IMR-90 (cell line): ENCODE data around the gene CDKL5. TPM values are rescaled to one million over a fixed set of nuclear protein-coding genes. Genes with fewer than 3 reads are reported as not detected.

Experiments
- ATAC-seq: fragments of 200-7000 bp; cut with Tn5 transposase; 2 replicates; pipeline ENCODE4 v1.9.1; 2020; ENCODE audit warnings: low read depth, mild to moderate bottlenecking, moderate library complexity
- BruUV-seq: library from RNA; stranded (reverse); fragments of 400-500 nt; replicated peaks from 2 replicates; lab custom pipeline; 2021; lab: Mats Ljungman, UMichigan
- CTCF ChIA-PET: fragments of 300-600 bp; formaldehyde crosslinking; extraction: SDS; loops from one replicate; lab custom pipeline; 2021; ENCODE audit warnings: antibody characterized with exemption; lab: Yijun Ruan, JAX
- POLR2A ChIA-PET: fragments of 300-600 bp; sonication (Branson Sonifier 250); formaldehyde crosslinking; loops from one replicate; lab custom pipeline; 2022; ENCODE audit warnings: antibody characterized with exemption; ENCODE audit not compliant: unreplicated experiment; lab: Charles Lee
- DNase-seq: peaks from one replicate; pipeline ENCODE4 v3.0.0; 2013
- H2AFZ ChIP-seq: replicated peaks from 2 replicates; pipeline ENCODE3; 2013; ENCODE audit warnings: low read length, mild to moderate bottlenecking; ENCODE audit not compliant: poor library complexity
- H2AK5ac ChIP-seq: 2 replicates; pipeline ENCODE4 v1.6.1; 2013; ENCODE audit warnings: low read depth, low read length, inconsistent platforms
- H2AK9ac ChIP-seq: replicated peaks from 2 replicates; pipeline ENCODE3; 2013; ENCODE audit warnings: mild to moderate bottlenecking, low read depth, low read length, moderate library complexity; ENCODE audit not compliant: poor library complexity
- H2BK120ac ChIP-seq: 2 replicates; pipeline ENCODE4 v1.6.1; 2013; ENCODE audit warnings: low read depth, low read length, inconsistent platforms
- H2BK15ac ChIP-seq: 3 replicates; pipeline ENCODE4 v1.6.1; 2013; ENCODE audit warnings: low read depth, low read length, inconsistent platforms
- H2BK20ac ChIP-seq: 2 replicates; pipeline ENCODE4 v1.6.1; 2013; ENCODE audit warnings: low read depth, mild to moderate bottlenecking, inconsistent platforms, low read length, moderate library complexity
- H2BK5ac ChIP-seq: 2 replicates; pipeline ENCODE4 v1.6.1; 2013; ENCODE audit warnings: mild to moderate bottlenecking, low read depth, low read length, inconsistent platforms; ENCODE audit not compliant: poor library complexity, severe bottlenecking
- H3K14ac ChIP-seq: replicated peaks from 2 replicates; pipeline ENCODE4 v1.6.1; 2013; ENCODE audit warnings: low read depth, low read length, inconsistent platforms
- H3K18ac ChIP-seq: 2 replicates; pipeline ENCODE4 v1.6.1; 2013; ENCODE audit warnings: low read depth, low read length, control low read depth
- H3K23ac ChIP-seq: 2 replicates; pipeline ENCODE4 v1.6.1; 2013; ENCODE audit warnings: low read depth, low read length, inconsistent platforms
- H3K27ac ChIP-seq: 2 replicates; pipeline ENCODE4 v1.5.1; 2013; ENCODE audit warnings: mild to moderate bottlenecking, control low read depth, low read length; ENCODE audit not compliant: insufficient read depth
- H3K27me3 ChIP-seq: 2 replicates; pipeline ENCODE4 v1.6.1; 2013; ENCODE audit warnings: low read length; ENCODE audit not compliant: control insufficient read depth, insufficient read depth
- H3K36me3 ChIP-seq: 2 replicates; pipeline ENCODE4 v1.6.1; 2013; ENCODE audit warnings: low read length, mixed read lengths; ENCODE audit not compliant: control insufficient read depth, insufficient read depth
- H3K4ac ChIP-seq: 2 replicates; pipeline ENCODE4 v1.6.1; 2013; ENCODE audit warnings: low read depth, low read length, inconsistent platforms
- H3K4me1 ChIP-seq: 2 replicates; pipeline ENCODE4 v1.6.1; 2013; ENCODE audit warnings: low read length, mixed read lengths; ENCODE audit not compliant: control insufficient read depth, insufficient read depth
- H3K4me2 ChIP-seq: 2 replicates; pipeline ENCODE4 v1.6.1; 2013; ENCODE audit warnings: low read depth, mild to moderate bottlenecking, control low read depth, low read length, moderate library complexity
- H3K4me3 ChIP-seq: 2 replicates; pipeline ENCODE4 v1.5.1; 2013; ENCODE audit warnings: low read depth, mild to moderate bottlenecking, control low read depth, low read length, moderate library complexity; ENCODE audit not compliant: insufficient read depth
- H3K56ac ChIP-seq: 2 replicates; pipeline ENCODE4 v1.6.1; 2013; ENCODE audit warnings: low read length, inconsistent platforms; ENCODE audit not compliant: insufficient read depth; ENCODE audit errors: extremely low read depth
- H3K79me1 ChIP-seq, 2 experiments: 2 replicates each; pipeline ENCODE4 v1.6.1; 2013; ENCODE audit warnings: low read length in 2 of 2, inconsistent platforms in 1 of 2, low read depth in 1 of 2
- H3K9ac ChIP-seq: 2 replicates; pipeline ENCODE4 v1.6.1; 2013; ENCODE audit warnings: low read depth, low read length, control low read depth
- H3K9me1 ChIP-seq: 2 replicates; pipeline ENCODE4 v1.6.1; 2013; ENCODE audit warnings: low read length, inconsistent platforms; ENCODE audit not compliant: insufficient read depth
- H3K9me3 ChIP-seq: 2 replicates; pipeline ENCODE4 v1.6.1; 2013; ENCODE audit warnings: low read length; ENCODE audit not compliant: control insufficient read depth, insufficient read depth
- H4K20me1 ChIP-seq: 2 replicates; pipeline ENCODE4 v1.6.1; 2013; ENCODE audit warnings: low read length, inconsistent platforms; ENCODE audit not compliant: insufficient read depth
- H4K5ac ChIP-seq: 2 replicates; pipeline ENCODE4 v1.6.1; 2013; ENCODE audit warnings: mild to moderate bottlenecking, low read depth, low read length, control low read depth
- H4K8ac ChIP-seq, 2 experiments: 2 replicates each; pipeline ENCODE4 v1.6.1; 2013; ENCODE audit warnings: low read depth in 2 of 2, low read length in 2 of 2, control low read depth in 1 of 2, inconsistent platforms in 1 of 2
- H4K91ac ChIP-seq: 2 replicates; pipeline ENCODE4 v1.6.1; 2013; ENCODE audit warnings: low read depth, low read length, inconsistent platforms; ENCODE audit not compliant: insufficient read depth
- MXI1 ChIP-seq: IDR thresholded peaks from 2 replicates; pipeline ENCODE4 v1.6.1; 2012; ENCODE audit warnings: low read depth, mild to moderate bottlenecking, low read length, moderate library complexity, borderline replicate concordance
- WGBS, 2 experiments: methylation state at CpG; one replicate each; pipeline versions ENCODE4 v1.1.5 to v1.1.7; 2013; ENCODE audit warnings: missing lambda C conversion rate in 2 of 2; ENCODE audit not compliant: insufficient read length in 1 of 2; ENCODE audit errors: extremely low coverage in 2 of 2; 5-methylcytosine and 5-hydroxymethylcytosine counted together
- dilution Hi-C: fragments of 300-500 bp; cut with HindIII; formaldehyde crosslinking; loops from one replicate; pipeline ENCODE4 v1.14.3; 2018; ENCODE audit warnings: low sequenced_read_pairs; ENCODE audit not compliant: unreplicated experiment
- in situ Hi-C: fragments of 300-500 bp; cut with MboI; formaldehyde crosslinking; loops from 3 replicates; pipeline ENCODE4 v1.14.3; 2019; ENCODE audit warnings: low sequenced_read_pairs, inconsistent platforms, mixed read lengths
- intact Hi-C: fragments of 100-400 bp; cut with micrococcal nuclease; formaldehyde crosslinking; loops from 2 replicates; pipeline ENCODE4 v1.10.0; 2022
- polyA plus RNA-seq, 3 experiments: library from polyadenylated mRNA; depleted of rRNA; stranded (reverse); fragments of >200 nt; gene quantifications; 2 replicates each; pipeline ENCODE4 v1.2.3, GENCODE V29; 2012; ENCODE audit warnings: low replicate concordance in 1 of 3
- total RNA-seq: library from RNA; depleted of rRNA; stranded (reverse); fragments of >200 nt; gene quantifications from 2 replicates; pipeline ENCODE4 v1.2.3, GENCODE V29; 2012

Gene CDKL5
- total and polyA plus RNA-seq, 2 of the 4 experiments (the other 2 are of a cell fraction): 3.5 to 9.7 TPM

DNA sequence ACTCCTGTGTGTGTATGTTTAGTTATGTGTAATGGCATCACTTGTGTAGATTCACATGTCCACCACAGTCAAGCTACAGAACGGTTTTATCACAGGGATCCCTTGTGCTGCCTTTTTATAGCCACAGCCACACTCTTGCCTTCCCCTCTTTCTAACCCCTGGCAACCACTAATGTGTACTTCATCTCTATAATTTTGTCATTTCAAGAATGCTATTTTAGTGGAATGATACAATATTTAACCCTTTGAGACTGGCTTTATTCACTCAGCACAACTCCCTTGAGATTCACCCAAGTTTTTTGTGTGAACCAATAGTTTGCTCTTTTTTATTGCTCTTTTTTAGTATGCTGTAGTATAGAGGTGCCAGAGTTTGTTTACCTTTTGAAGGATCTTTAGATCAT lies 112.1 kb downstream of the CDKL5 start:
- H2AK9ac ChIP-seq: no peak overlapping the region
- no peak overlapping the region for H2BK20ac ChIP-seq
- H3K27ac ChIP-seq: no peak overlapping the region
- H3K23ac ChIP-seq: no peak overlapping the region
- H3K4me2 ChIP-seq: no peak overlapping the region
- no peaks in the 10 kb centered on the region for H3K9me1 ChIP-seq
- H4K5ac ChIP-seq: no peak overlapping the region
- ATAC-seq: no peak
- H3K14ac ChIP-seq: no peak overlapping the region
- H3K4ac ChIP-seq: no peak overlapping the region
- no peak overlapping the region for H3K56ac ChIP-seq
- no peaks in the 10 kb centered on the region for H3K9me3 ChIP-seq
- BruUV-seq: no TSS peak
- in situ Hi-C loops: no loop called here
- 0 out of 2 replicates have a peak, but pooled peaks cover 2% of the 10 kb centered on the region for H3K36me3 ChIP-seq
- dilution Hi-C loops: no loop called here
- no peaks in the 10 kb centered on the region for H3K27me3 ChIP-seq
- H3K79me1 ChIP-seq: peaks cover 0 to 2% of the 10 kb centered on the region in 2 experiments; a peak in 1 of 4 replicates
- H3K18ac ChIP-seq: no peak overlapping the region
- H4K91ac ChIP-seq: no peak overlapping the region
- ChIA-PET POLR2A (no interaction called here), CTCF (interaction anchor here (0.6 kb wide), 1 partner anchor 86 kb away, joined by 3 read pairs; no protein-coding TSS in a partner anchor)
- no peak overlapping the region for H3K4me3 ChIP-seq
- no peak overlapping the region for H2BK5ac ChIP-seq
- H4K8ac ChIP-seq: no peak overlapping the region
- no peak overlapping the region for H2AFZ ChIP-seq
- H3K4me1 ChIP-seq: no peaks in the 10 kb centered on the region
- no peak overlapping the region for H3K9ac ChIP-seq
- no peak overlapping the region for H2BK120ac ChIP-seq
- H2BK15ac ChIP-seq: no peak overlapping the region
- H4K20me1 ChIP-seq: no peaks in the 10 kb centered on the region
- H2AK5ac ChIP-seq: no peak overlapping the region
- no peak for DNase-seq
- intact Hi-C loops: no loop called here
- WGBS, 2 experiments: no CpG with 5 or more reads among the region's 1 CpG
- no peak for TF ChIP-seq MXI1
